GM23338 (cell line): Measurements from ENCODE around the gene UGT1A3. TPM values are rescaled to one million over a fixed set of nuclear protein-coding genes. Genes with fewer than 3 reads are reported as not detected.

ENCODE experiments used
- ATAC-seq: fragments of 200-7000 bp; cut with Tn5 transposase; 3 replicates; pipeline ENCODE4 v1.9.1; 2020
- DNase-seq: peaks from one replicate; pipeline ENCODE4 v3.0.0-alpha.2; 2015; ENCODE audit warnings: low spot score
- H2AFZ ChIP-seq: fragments of 200-600 bp; sonication (generic); 2 replicates; pipeline ENCODE4 v1.8.0; 2016; ENCODE audit warnings: antibody characterized with exemption, mild to moderate bottlenecking, moderate library complexity
- H3F3A ChIP-seq: fragments of 200-600 bp; sonication (generic); replicated peaks from 2 replicates; pipeline ENCODE4 v1.8.0; 2017; ENCODE audit warnings: antibody characterized with exemption, mixed run types, low read depth
- H3K27ac ChIP-seq: fragments of 200-600 bp; sonication (generic); 2 replicates; pipeline ENCODE4 v1.6.1; 2016; ENCODE audit warnings: low read depth
- H3K27me3 ChIP-seq: fragments of 200-600 bp; sonication (generic); 2 replicates; pipeline ENCODE4 v1.8.0; 2016; ENCODE audit warnings: mild to moderate bottlenecking, mixed run types, moderate library complexity; ENCODE audit not compliant: insufficient read depth
- H3K36me3 ChIP-seq: fragments of 200-600 bp; sonication (generic); 2 replicates; pipeline ENCODE4 v1.8.0; 2016; ENCODE audit warnings: mild to moderate bottlenecking; ENCODE audit not compliant: insufficient read depth
- H3K4me1 ChIP-seq: fragments of 200-600 bp; sonication (generic); 2 replicates; pipeline ENCODE4 v1.8.0; 2016; ENCODE audit warnings: mild to moderate bottlenecking, moderate library complexity; ENCODE audit not compliant: insufficient read depth
- H3K4me2 ChIP-seq: fragments of 200-600 bp; sonication (generic); 2 replicates; pipeline ENCODE4 v1.7.1; 2017; ENCODE audit warnings: mixed run types
- H3K4me3 ChIP-seq: fragments of 200-600 bp; sonication (generic); 2 replicates; pipeline ENCODE4 v1.6.1; 2016; ENCODE audit warnings: mixed run types
- H3K79me2 ChIP-seq: fragments of 200-600 bp; sonication (generic); replicated peaks from 2 replicates; pipeline ENCODE4 v1.8.0; 2017; ENCODE audit warnings: mild to moderate bottlenecking; ENCODE audit not compliant: insufficient read depth
- H3K9me2 ChIP-seq: fragments of 200-600 bp; sonication (generic); 2 replicates; pipeline ENCODE4 v1.8.0; 2017; ENCODE audit not compliant: insufficient read depth
- H4K20me1 ChIP-seq: fragments of 200-600 bp; sonication (generic); replicated peaks from 2 replicates; pipeline ENCODE4 v1.8.0; 2017; ENCODE audit warnings: mild to moderate bottlenecking; ENCODE audit not compliant: insufficient read depth
- H3K27ac Mint-ChIP-seq: 2 replicates; pipeline ENCODE4 v1.8.0; 2020; ENCODE audit warnings: inconsistent platforms, mild to moderate bottlenecking, moderate library complexity, mixed read lengths
- H3K27me3 Mint-ChIP-seq: 3 replicates; pipeline ENCODE4 v1.8.0; 2022; ENCODE audit warnings: low read depth, mild to moderate bottlenecking, moderate library complexity, mixed read lengths, inconsistent platforms; ENCODE audit not compliant: insufficient read depth, poor library complexity
- H3K36me3 Mint-ChIP-seq: 3 replicates; pipeline ENCODE4 v1.8.0; 2021; ENCODE audit warnings: low read depth, mild to moderate bottlenecking, inconsistent platforms, moderate library complexity, mixed read lengths
- H3K4me1 Mint-ChIP-seq: 3 replicates; pipeline ENCODE4 v1.8.0; 2020; ENCODE audit warnings: mild to moderate bottlenecking, inconsistent platforms, mixed read lengths
- H3K4me3 Mint-ChIP-seq: 3 replicates; pipeline ENCODE4 v1.8.0; 2021; ENCODE audit warnings: moderate library complexity, mild to moderate bottlenecking, inconsistent platforms, mixed read lengths
- H3K9me3 Mint-ChIP-seq: 3 replicates; pipeline ENCODE4 v1.8.0; 2020; ENCODE audit warnings: moderate library complexity, mild to moderate bottlenecking, inconsistent platforms, mixed read lengths
- CREB1 ChIP-seq: fragments of 250-450 bp; sonication (Bioruptor Pico); IDR thresholded peaks from 2 replicates; pipeline ENCODE4 v1.5.0; 2020; ENCODE audit warnings: low read depth, mild to moderate bottlenecking, moderate library complexity
- NANOG ChIP-seq: IDR thresholded peaks from 2 replicates; pipeline ENCODE4 v1.6.1; 2016; ENCODE audit warnings: antibody characterized with exemption, borderline replicate concordance
- POLR2AphosphoS5 ChIP-seq: IDR thresholded peaks from 2 replicates; pipeline ENCODE4 v1.6.1; 2016; ENCODE audit warnings: antibody characterized with exemption, low read depth
- STAT1 ChIP-seq: IDR thresholded peaks from one replicate; pipeline ENCODE4 v1.6.1; 2016; ENCODE audit warnings: antibody characterized with exemption; ENCODE audit not compliant: unreplicated experiment
- ZNF114 ChIP-seq: fragments of 250-450 bp; sonication (Bioruptor Pico); IDR thresholded peaks from 2 replicates; pipeline ENCODE4 v1.5.0; 2020; ENCODE audit warnings: mild to moderate bottlenecking, moderate library complexity
- polyA plus RNA-seq: library from polyadenylated mRNA; unstranded; fragments of >200 nt; fragmentation: Nextera tagmentation; extraction: Ambion mirVana; gene quantifications from 2 replicates; pipeline ENCODE4 v1.2.1, GENCODE V29; 2016
- total RNA-seq: library from RNA; depleted of rRNA; stranded (reverse); fragments of >200 nt; shearing (Covaris generic); gene quantifications from 2 replicates; pipeline ENCODE4 v1.2.3, GENCODE V29; 2014
- TF ChIP-seq, protein P1 (sequence below), 2 experiments: fragments of 200-600 bp in 1 of 2; sonication (generic) in 1 of 2; conservative IDR thresholded peaks; 2 replicates each; pipeline versions ENCODE4 v1.5.1 to v1.6.1; 2016 to 2017; ENCODE audit warnings: antibody characterized with exemption in 2 of 2, low read depth in 2 of 2, mild to moderate bottlenecking in 2 of 2, moderate library complexity in 1 of 2
- TF ChIP-seq, protein P2 (sequence below): IDR thresholded peaks from one replicate; pipeline ENCODE4 v1.6.1; 2018; ENCODE audit warnings: antibody characterized with exemption; ENCODE audit not compliant: unreplicated experiment
- TF ChIP-seq, protein P3 (sequence below): IDR thresholded peaks from 2 replicates; pipeline ENCODE4 v1.6.1; 2016; ENCODE audit warnings: antibody characterized with exemption
- TF ChIP-seq, protein P4 (sequence below): fragments of 250-450 bp; sonication (Bioruptor Pico); IDR thresholded peaks from 2 replicates; pipeline ENCODE4 v1.5.0; 2020; ENCODE audit warnings: mild to moderate bottlenecking, moderate library complexity

UGT1A3 gene
- total and polyA plus RNA-seq, 2 experiments from 2014 or later = not detected

DNA sequence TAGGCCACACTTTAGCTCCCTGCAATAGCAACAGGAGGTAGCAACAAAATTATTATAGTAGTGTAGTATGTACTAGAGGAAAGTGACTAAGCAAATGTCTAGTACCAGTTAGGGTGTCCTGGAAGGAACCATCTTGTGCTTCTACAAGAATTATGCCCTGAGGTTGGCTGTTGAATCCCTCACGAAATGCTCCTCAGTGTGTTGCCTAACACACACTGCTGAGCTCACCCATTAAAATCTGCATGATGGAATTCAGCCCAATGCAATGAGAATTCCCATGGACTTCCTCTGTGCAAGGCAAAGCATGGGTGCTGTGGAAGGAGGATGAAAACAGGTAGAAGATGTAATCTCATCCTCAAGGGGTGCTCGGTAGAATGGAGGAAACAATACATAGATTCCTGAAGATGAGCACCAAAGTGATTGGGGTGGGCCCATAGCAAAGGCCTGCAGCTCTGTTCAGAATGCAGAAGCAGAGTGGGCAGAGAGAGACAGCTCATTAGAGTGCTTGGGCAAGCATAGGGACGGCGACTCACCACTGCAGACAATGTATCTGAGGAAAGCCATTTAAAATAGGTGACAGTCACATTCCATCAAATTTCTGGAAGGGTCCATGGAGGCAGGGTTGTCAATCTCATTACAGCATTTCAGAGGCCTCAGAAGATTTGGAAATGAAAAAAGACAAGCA is 48.3 kb upstream of the UGT1A3 start (continued):
- TF ChIP-seq, protein P1, sequence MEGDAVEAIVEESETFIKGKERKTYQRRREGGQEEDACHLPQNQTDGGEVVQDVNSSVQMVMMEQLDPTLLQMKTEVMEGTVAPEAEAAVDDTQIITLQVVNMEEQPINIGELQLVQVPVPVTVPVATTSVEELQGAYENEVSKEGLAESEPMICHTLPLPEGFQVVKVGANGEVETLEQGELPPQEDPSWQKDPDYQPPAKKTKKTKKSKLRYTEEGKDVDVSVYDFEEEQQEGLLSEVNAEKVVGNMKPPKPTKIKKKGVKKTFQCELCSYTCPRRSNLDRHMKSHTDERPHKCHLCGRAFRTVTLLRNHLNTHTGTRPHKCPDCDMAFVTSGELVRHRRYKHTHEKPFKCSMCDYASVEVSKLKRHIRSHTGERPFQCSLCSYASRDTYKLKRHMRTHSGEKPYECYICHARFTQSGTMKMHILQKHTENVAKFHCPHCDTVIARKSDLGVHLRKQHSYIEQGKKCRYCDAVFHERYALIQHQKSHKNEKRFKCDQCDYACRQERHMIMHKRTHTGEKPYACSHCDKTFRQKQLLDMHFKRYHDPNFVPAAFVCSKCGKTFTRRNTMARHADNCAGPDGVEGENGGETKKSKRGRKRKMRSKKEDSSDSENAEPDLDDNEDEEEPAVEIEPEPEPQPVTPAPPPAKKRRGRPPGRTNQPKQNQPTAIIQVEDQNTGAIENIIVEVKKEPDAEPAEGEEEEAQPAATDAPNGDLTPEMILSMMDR (conservative IDR thresholded peaks at IDR 0.05; ENCODE audit: low read depth in 2 of 2) = no peak
- TF ChIP-seq CREB1 (CRISPR knock-in tag) = no peak
- no peak for TF ChIP-seq NANOG

DNA sequence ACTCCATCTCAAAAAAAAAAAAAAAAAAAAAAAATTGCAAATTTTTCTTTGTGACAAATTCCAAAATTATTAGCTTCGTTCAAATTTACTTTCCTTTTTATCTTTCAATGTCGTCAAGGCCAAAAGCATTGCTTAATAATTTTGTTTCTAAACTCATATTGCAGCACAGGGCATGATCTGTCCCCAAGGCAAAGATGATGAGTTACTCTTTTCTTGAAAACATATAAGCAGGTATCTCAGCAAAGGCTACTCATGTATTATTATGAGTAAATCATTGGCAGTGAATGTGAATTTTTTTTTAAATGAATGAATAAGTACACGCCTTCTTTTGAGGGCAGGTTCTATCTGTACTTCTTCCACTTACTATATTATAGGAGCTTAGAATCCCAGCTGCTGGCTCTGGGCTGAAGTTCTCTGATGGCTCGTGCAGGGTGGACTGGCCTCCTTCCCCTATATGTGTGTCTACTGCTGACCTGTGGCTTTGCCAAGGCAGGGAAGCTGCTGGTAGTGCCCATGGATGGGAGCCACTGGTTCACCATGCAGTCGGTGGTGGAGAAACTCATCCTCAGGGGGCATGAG is 47.2 kb upstream of the UGT1A3 start, which contains the start of gene UGT1A7:
UGT1A7 (plus strand) TSS at position 381 of the 579 bp plus-strand sequence; CDS start at position 418, 37 bp downstream.
- Mint-ChIP-seq H3K27ac (no peak within 1 kb of the TSS), H3K4me1 (no peaks in the 10 kb centered on the region), H3K36me3 (no peaks in the 10 kb centered on the region), H3K4me3 (no peak within 1 kb of the TSS), H3K9me3 (no peaks in the 10 kb centered on the region), H3K27me3 (peaks cover 4% of the 10 kb centered on the region)
- TF ChIP-seq, protein P2, sequence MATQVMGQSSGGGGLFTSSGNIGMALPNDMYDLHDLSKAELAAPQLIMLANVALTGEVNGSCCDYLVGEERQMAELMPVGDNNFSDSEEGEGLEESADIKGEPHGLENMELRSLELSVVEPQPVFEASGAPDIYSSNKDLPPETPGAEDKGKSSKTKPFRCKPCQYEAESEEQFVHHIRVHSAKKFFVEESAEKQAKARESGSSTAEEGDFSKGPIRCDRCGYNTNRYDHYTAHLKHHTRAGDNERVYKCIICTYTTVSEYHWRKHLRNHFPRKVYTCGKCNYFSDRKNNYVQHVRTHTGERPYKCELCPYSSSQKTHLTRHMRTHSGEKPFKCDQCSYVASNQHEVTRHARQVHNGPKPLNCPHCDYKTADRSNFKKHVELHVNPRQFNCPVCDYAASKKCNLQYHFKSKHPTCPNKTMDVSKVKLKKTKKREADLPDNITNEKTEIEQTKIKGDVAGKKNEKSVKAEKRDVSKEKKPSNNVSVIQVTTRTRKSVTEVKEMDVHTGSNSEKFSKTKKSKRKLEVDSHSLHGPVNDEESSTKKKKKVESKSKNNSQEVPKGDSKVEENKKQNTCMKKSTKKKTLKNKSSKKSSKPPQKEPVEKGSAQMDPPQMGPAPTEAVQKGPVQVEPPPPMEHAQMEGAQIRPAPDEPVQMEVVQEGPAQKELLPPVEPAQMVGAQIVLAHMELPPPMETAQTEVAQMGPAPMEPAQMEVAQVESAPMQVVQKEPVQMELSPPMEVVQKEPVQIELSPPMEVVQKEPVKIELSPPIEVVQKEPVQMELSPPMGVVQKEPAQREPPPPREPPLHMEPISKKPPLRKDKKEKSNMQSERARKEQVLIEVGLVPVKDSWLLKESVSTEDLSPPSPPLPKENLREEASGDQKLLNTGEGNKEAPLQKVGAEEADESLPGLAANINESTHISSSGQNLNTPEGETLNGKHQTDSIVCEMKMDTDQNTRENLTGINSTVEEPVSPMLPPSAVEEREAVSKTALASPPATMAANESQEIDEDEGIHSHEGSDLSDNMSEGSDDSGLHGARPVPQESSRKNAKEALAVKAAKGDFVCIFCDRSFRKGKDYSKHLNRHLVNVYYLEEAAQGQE = no peak
- TF ChIP-seq POLR2AphosphoS5 (no peak), STAT1 (no peak), ZNF114 (CRISPR knock-in tag) (no peak)
- TF ChIP-seq, protein P3, sequence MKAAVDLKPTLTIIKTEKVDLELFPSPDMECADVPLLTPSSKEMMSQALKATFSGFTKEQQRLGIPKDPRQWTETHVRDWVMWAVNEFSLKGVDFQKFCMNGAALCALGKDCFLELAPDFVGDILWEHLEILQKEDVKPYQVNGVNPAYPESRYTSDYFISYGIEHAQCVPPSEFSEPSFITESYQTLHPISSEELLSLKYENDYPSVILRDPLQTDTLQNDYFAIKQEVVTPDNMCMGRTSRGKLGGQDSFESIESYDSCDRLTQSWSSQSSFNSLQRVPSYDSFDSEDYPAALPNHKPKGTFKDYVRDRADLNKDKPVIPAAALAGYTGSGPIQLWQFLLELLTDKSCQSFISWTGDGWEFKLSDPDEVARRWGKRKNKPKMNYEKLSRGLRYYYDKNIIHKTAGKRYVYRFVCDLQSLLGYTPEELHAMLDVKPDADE = no peak
- TF ChIP-seq, protein P4, sequence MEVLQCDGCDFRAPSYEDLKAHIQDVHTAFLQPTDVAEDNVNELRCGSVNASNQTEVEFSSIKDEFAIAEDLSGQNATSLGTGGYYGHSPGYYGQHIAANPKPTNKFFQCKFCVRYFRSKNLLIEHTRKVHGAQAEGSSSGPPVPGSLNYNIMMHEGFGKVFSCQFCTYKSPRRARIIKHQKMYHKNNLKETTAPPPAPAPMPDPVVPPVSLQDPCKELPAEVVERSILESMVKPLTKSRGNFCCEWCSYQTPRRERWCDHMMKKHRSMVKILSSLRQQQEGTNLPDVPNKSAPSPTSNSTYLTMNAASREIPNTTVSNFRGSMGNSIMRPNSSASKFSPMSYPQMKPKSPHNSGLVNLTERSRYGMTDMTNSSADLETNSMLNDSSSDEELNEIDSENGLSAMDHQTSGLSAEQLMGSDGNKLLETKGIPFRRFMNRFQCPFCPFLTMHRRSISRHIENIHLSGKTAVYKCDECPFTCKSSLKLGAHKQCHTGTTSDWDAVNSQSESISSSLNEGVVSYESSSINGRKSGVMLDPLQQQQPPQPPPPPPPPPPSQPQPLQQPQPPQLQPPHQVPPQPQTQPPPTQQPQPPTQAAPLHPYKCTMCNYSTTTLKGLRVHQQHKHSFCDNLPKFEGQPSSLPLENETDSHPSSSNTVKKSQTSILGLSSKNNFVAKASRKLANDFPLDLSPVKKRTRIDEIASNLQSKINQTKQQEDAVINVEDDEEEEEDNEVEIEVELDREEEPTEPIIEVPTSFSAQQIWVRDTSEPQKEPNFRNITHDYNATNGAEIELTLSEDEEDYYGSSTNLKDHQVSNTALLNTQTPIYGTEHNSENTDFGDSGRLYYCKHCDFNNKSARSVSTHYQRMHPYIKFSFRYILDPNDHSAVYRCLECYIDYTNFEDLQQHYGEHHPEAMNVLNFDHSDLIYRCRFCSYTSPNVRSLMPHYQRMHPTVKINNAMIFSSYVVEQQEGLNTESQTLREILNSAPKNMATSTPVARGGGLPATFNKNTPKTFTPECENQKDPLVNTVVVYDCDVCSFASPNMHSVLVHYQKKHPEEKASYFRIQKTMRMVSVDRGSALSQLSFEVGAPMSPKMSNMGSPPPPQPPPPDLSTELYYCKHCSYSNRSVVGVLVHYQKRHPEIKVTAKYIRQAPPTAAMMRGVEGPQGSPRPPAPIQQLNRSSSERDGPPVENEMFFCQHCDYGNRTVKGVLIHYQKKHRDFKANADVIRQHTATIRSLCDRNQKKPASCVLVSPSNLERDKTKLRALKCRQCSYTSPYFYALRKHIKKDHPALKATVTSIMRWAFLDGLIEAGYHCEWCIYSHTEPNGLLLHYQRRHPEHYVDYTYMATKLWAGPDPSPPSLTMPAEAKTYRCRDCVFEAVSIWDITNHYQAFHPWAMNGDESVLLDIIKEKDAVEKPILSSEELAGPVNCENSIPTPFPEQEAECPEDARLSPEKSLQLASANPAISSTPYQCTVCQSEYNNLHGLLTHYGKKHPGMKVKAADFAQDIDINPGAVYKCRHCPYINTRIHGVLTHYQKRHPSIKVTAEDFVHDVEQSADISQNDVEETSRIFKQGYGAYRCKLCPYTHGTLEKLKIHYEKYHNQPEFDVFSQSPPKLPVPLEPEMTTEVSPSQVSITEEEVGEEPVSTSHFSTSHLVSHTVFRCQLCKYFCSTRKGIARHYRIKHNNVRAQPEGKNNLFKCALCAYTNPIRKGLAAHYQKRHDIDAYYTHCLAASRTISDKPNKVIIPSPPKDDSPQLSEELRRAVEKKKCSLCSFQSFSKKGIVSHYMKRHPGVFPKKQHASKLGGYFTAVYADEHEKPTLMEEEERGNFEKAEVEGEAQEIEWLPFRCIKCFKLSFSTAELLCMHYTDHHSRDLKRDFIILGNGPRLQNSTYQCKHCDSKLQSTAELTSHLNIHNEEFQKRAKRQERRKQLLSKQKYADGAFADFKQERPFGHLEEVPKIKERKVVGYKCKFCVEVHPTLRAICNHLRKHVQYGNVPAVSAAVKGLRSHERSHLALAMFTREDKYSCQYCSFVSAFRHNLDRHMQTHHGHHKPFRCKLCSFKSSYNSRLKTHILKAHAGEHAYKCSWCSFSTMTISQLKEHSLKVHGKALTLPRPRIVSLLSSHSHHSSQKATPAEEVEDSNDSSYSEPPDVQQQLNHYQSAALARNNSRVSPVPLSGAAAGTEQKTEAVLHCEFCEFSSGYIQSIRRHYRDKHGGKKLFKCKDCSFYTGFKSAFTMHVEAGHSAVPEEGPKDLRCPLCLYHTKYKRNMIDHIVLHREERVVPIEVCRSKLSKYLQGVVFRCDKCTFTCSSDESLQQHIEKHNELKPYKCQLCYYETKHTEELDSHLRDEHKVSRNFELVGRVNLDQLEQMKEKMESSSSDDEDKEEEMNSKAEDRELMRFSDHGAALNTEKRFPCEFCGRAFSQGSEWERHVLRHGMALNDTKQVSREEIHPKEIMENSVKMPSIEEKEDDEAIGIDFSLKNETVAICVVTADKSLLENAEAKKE = no peak
- Histone ChIP-seq H3K4me3 (no peak within 1 kb of the TSS), H3K79me2 (no peaks in the 10 kb centered on the region), H2AFZ (no peak within 1 kb of the TSS), H3K4me1 (no peaks in the 10 kb centered on the region), H3K4me2 (no peak within 1 kb of the TSS), H4K20me1 (no peaks in the 10 kb centered on the region; the same call in 1 of the 2 replicates), H3K27ac (no peak within 1 kb of the TSS), H3K36me3 (no peaks in the 10 kb centered on the region), H3K9me2 (no peaks in the 10 kb centered on the region), H3K27me3 (no peaks in the 10 kb centered on the region), H3F3A (no peaks in the 10 kb centered on the region)
- ATAC-seq = no peak
- DNase-seq = no peak
